Keratinocyte (primary cell): Measurements from ENCODE around the gene SEC16A. TPM values are rescaled to one million over a fixed set of nuclear protein-coding genes. Genes with fewer than 3 reads are reported as not detected.

Experiments
- DNase-seq: peaks from one replicate; pipeline ENCODE4 v3.0.0-alpha.2; 2011; ENCODE audit warnings: low read depth, missing footprints, low spot score
- FAIRE-seq: peaks from 2 replicates; lab custom pipeline; 2011; peaks lifted over from hg19 to GRCh38; lab: Jason Lieb, UNC
- H2AFZ ChIP-seq: 2 replicates; pipeline ENCODE4 v1.6.0; 2012; ENCODE audit warnings: low read length, control low read depth, inconsistent platforms; ENCODE audit not compliant: control insufficient read depth
- H3K27ac ChIP-seq: 2 replicates; pipeline ENCODE4 v1.5.1; 2011; ENCODE audit warnings: low read length; ENCODE audit not compliant: control insufficient read depth, insufficient read depth
- H3K27me3 ChIP-seq: 3 replicates; pipeline ENCODE4 v1.6.0; 2011; ENCODE audit warnings: low read length; ENCODE audit not compliant: control insufficient read depth, insufficient read depth; ENCODE audit errors: extremely low read depth
- H3K36me3 ChIP-seq, 2 experiments: 2 replicates in 1 of 2; 3 replicates in 1 of 2; pipeline ENCODE4 v1.5.1; 2011; ENCODE audit warnings: low read length in 2 of 2, mild to moderate bottlenecking in 1 of 2; ENCODE audit not compliant: control insufficient read depth in 2 of 2, insufficient read depth in 2 of 2; ENCODE audit errors: extremely low read depth in 1 of 2
- H3K4me1 ChIP-seq: 3 replicates; pipeline ENCODE4 v1.5.1; 2011; ENCODE audit warnings: low read length; ENCODE audit not compliant: control insufficient read depth, insufficient read depth; ENCODE audit errors: extremely low read depth
- H3K4me2 ChIP-seq: 3 replicates; pipeline ENCODE4 v1.6.0; 2011; ENCODE audit warnings: low read depth, low read length; ENCODE audit not compliant: control insufficient read depth, insufficient read depth; ENCODE audit errors: extremely low read depth
- H3K4me3 ChIP-seq, 3 experiments: fragments of 200-600 bp in 1 of 3; sonication (generic) in 1 of 3; 2 replicates in 2 of 3; 3 replicates in 1 of 3; pipeline ENCODE4 v1.5.1; 2011 to 2016; ENCODE audit warnings: low read length in 3 of 3, mild to moderate bottlenecking in 3 of 3, control low read depth in 2 of 3, inconsistent platforms in 1 of 3, low read depth in 1 of 3, mixed read lengths in 1 of 3, mixed run types in 1 of 3, moderate library complexity in 1 of 3; ENCODE audit not compliant: control insufficient read depth in 2 of 3, insufficient read depth in 2 of 3; ENCODE audit errors: extremely low read depth in 1 of 3
- H3K79me2 ChIP-seq: 2 replicates; pipeline ENCODE4 v1.6.0; 2012; ENCODE audit warnings: low read length; ENCODE audit not compliant: control insufficient read depth, insufficient read depth
- H3K9ac ChIP-seq: 3 replicates; pipeline ENCODE4 v1.6.0; 2011; ENCODE audit warnings: low read length; ENCODE audit not compliant: control insufficient read depth, insufficient read depth; ENCODE audit errors: extremely low read depth
- H3K9me1 ChIP-seq: 3 replicates; pipeline ENCODE4 v1.6.0; 2011; ENCODE audit warnings: low read length; ENCODE audit not compliant: control insufficient read depth, insufficient read depth; ENCODE audit errors: extremely low read depth
- H3K9me3 ChIP-seq: 2 replicates; pipeline ENCODE4 v1.5.1; 2012; ENCODE audit warnings: low read depth, low read length; ENCODE audit not compliant: control insufficient read depth
- H4K20me1 ChIP-seq: 3 replicates; pipeline ENCODE4 v1.6.0; 2011; ENCODE audit warnings: low read length; ENCODE audit not compliant: control insufficient read depth, insufficient read depth; ENCODE audit errors: extremely low read depth
- CTCF ChIP-seq, 3 experiments: IDR thresholded peaks in 1 of 3; conservative IDR thresholded peaks in 1 of 3; optimal IDR thresholded peaks in 1 of 3; 2 replicates in 2 of 3; 3 replicates in 1 of 3; pipeline versions ENCODE3 to v1.5.1; 2011; ENCODE audit warnings: low read length in 3 of 3, mild to moderate bottlenecking in 3 of 3, moderate library complexity in 2 of 3, control low read depth in 1 of 3, inconsistent platforms in 1 of 3; ENCODE audit not compliant: insufficient read depth in 2 of 3; ENCODE audit errors: extremely low read depth in 1 of 3
- EZH2 ChIP-seq: IDR thresholded peaks from one replicate; pipeline ENCODE4 v1.6.1; 2012; ENCODE audit warnings: inconsistent platforms, mild to moderate bottlenecking, low read length, moderate library complexity
- dilution Hi-C: fragments of 300-500 bp; cut with MboI; formaldehyde crosslinking; loops from one replicate; pipeline ENCODE4 v1.7.0; 2020; ENCODE audit warnings: low sequenced_read_pairs; ENCODE audit not compliant: extremely low pct_ligation_motif_present
- polyA plus RNA-seq, 5 experiments: library from polyadenylated mRNA; depleted of rRNA in 3 of 5; stranded (reverse) in 3 of 5; stranded (forward) in 1 of 5; unstranded in 1 of 5; fragments of >200 nt; gene quantifications; 1 replicate in 1 of 5; 2 replicates in 3 of 5; 3 replicates in 1 of 5; pipeline versions ENCODE4 v1.2.1 to v1.2.3, GENCODE V29; 2011 to 2012; ENCODE audit warnings: missing spikeins in 2 of 5, low read depth in 1 of 5, low replicate concordance in 1 of 5

Gene SEC16A
- polyA plus RNA-seq, 1 donor (not counting 4 experiments of a cell fraction or from before 2014, with no cell fraction given), result 15.8 TPM

- Histone ChIP-seq H3K9me1 (peaks cover 4% of the 10 kb centered on the region), H3K27ac (no peak overlapping the region), H4K20me1 (peaks cover 63% of the 10 kb centered on the region), H3K9ac (no peak overlapping the region), H3K9me3 (no peaks in the 10 kb centered on the region), H3K4me1 (peaks cover 21% of the 10 kb centered on the region), H3K27me3 (no peaks in the 10 kb centered on the region), H2AFZ (no peak overlapping the region), H3K79me2 (peaks cover 94% of the 10 kb centered on the region), H3K36me3 (peaks cover 16 to 23% of the 10 kb centered on the region in 2 experiments), H3K4me2 (no peak overlapping the region), H3K4me3 (no peak overlapping the region)
- dilution Hi-C loops, result no loop called here
- no peak for FAIRE-seq
- DNase-seq, result no peak
- TF ChIP-seq EZH2, result no peak
Observed at GRCh38 chr9:136531904-136532798, 49.3 kb upstream of the SEC16A start.

GRCh38 chr9:136531186-136531903, 48.5 kb upstream of the SEC16A start:
- Histone ChIP-seq H2AFZ (no peak overlapping the region), H3K27ac (no peak overlapping the region), H3K9ac (no peak overlapping the region), H3K4me3 (no peak overlapping the region), H3K79me2 (peaks cover 94% of the 10 kb centered on the region), H3K9me1 (peaks cover 4% of the 10 kb centered on the region), H3K4me1 (peaks cover 21% of the 10 kb centered on the region), H3K9me3 (no peaks in the 10 kb centered on the region), H3K4me2 (no peak overlapping the region), H3K27me3 (no peaks in the 10 kb centered on the region), H4K20me1 (peaks cover 58% of the 10 kb centered on the region), H3K36me3 (peaks cover 8 to 21% of the 10 kb centered on the region in 2 experiments)
- no peak for DNase-seq
- no peak for TF ChIP-seq CTCF (optimal IDR thresholded peaks at IDR 0.05 in 1 of 3, IDR thresholded peaks at IDR 0.05 in 1 of 3, conservative IDR thresholded peaks at IDR 0.05 in 1 of 3; ENCODE audit: extremely low read depth in 1 of 3, insufficient read depth in 2 of 3, low read length in 3 of 3)
- no peak for TF ChIP-seq EZH2
- dilution Hi-C loops, result no loop called here
- no peak for FAIRE-seq
